ENCODE results near the gene PLXNA4. TPM values are rescaled to one million over a fixed set of nuclear protein-coding genes. Genes with fewer than 3 reads are reported as not detected.
A peak's percentile ranks its signal among the peaks of the same experiment; 100 is the strongest.

Gene PLXNA4
- total RNA-seq, 1 experiment from 2014 or later: 0.81 TPM

- no peak for DNase-seq (ENCODE audit: low spot score)
- POLR2A ChIA-PET: no interaction called here
- Mint-ChIP-seq H3K27ac (no peak overlapping the region), H3K4me3 (peak overlapping the region; percentile 75), H3K27me3 (ENCODE audit: low read depth) (peaks cover 67% of the 10 kb centered on the region), H3K9me3 (no peaks in the 10 kb centered on the region), H3K4me1 (peaks cover 35% of the 10 kb centered on the region), H3K36me3 (no peaks in the 10 kb centered on the region)
- CTCF ChIA-PET: interaction anchor here (0.6 to 2.3 kb wide), 19 partner anchors 8 to 889 kb away, joined by 3 to 18 read pairs (median 4); no protein-coding TSS in a partner anchor
- TF ChIP-seq SP1 (CRISPR knock-in tag; conservative IDR thresholded peaks at IDR 0.05) (no peak), FOXP4 (CRISPR knock-in tag; IDR thresholded peaks at IDR 0.05) (no peak), ZNF263 (CRISPR knock-in tag; IDR thresholded peaks at IDR 0.05; ENCODE audit: low read depth) (no peak), MXD4 (CRISPR knock-in tag; IDR thresholded peaks at IDR 0.05; ENCODE audit: borderline replicate concordance) (no peak), MYBL2 (CRISPR knock-in tag; IDR thresholded peaks at IDR 0.05) (no peak), PRRX2 (CRISPR knock-in tag; IDR thresholded peaks at IDR 0.05) (no peak), SMAD3 (CRISPR knock-in tag; IDR thresholded peaks at IDR 0.05; ENCODE audit: borderline replicate concordance) (no peak)
- no peak for ATAC-seq
Measured at GRCh38 chr7:132578050-132578370, 1.7 kb upstream of the PLXNA4 start.

DNA sequence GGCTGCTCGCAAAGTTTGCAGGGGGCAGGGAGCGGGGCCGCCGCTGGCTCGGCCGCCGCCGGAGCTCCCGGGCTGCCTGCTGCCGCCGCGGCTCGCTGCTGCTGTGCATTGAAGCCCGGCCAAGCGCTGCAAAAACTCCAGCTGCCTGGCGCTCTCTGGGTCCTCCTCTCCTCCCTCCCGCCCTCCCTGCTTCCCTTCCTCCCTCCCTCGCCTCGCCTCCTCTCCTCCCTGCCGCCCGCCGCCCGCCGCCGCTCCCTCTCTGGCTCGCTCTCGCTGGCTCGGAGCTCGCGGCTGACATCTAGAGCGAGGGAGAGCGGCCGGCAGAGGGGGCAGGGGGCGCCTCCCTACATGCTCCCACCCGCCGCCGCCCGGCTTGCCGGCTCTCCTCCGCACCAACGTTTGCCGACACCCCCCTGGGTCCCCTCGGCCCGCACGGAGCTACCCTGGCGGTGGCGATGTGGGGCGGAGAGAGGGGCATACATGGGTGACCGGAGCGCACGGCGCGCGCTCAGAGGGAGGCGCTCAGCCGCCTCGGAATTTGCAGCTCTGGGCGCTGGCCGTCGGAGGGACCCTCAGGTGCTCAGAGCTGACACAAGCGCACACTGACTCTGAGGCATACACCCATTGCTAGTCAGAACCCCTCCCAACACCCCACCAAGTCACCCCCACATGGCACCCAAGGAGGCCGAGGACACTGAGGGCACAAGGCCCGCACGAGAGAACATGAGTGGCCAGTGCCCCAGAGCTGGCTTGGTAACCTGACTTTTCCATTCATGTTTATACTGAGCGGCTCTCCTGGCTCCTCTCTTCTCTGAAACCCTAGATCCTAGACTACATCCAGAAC is 1.2 kb upstream of the PLXNA4 start:
- no peaks in the 10 kb centered on the region for H3K36me3 Mint-ChIP-seq
- peak overlapping the region; percentile 75 for H3K4me3 Mint-ChIP-seq
- no peak overlapping the region for H3K27ac Mint-ChIP-seq
- ATAC-seq: peak; percentile 56
- H3K4me1 Mint-ChIP-seq: peaks cover 41% of the 10 kb centered on the region
- peak; percentile 80 for DNase-seq (ENCODE audit: low spot score)
- no peaks in the 10 kb centered on the region for H3K9me3 Mint-ChIP-seq
- CTCF ChIA-PET: interaction anchor here (0.6 to 2.3 kb wide), 37 partner anchors 9 to 1357 kb away, joined by 3 to 18 read pairs (median 4); no protein-coding TSS in a partner anchor
- H3K27me3 Mint-ChIP-seq (ENCODE audit: low read depth): peaks cover 73% of the 10 kb centered on the region
- POLR2A ChIA-PET: no interaction called here
- TF ChIP-seq ZBTB21 (CRISPR knock-in tag; IDR thresholded peaks at IDR 0.05; ENCODE audit: borderline replicate concordance) (peak; percentile 33; the same call in 1 of the 2 replicates), ZNF423 (CRISPR knock-in tag; IDR thresholded peaks at IDR 0.05) (0 out of 2 replicates have a peak, but pooled peaks have one; percentile 44), EMX1 (CRISPR knock-in tag; IDR thresholded peaks at IDR 0.05) (no peak), HMGXB4 (CRISPR knock-in tag; IDR thresholded peaks at IDR 0.05) (peak; percentile 84), ZNF138 (CRISPR knock-in tag; conservative IDR thresholded peaks at IDR 0.05) (no peak), ETV6 (CRISPR knock-in tag; IDR thresholded peaks at IDR 0.05) (peak; percentile 32; the same call in 1 of the 2 replicates), ESRRA (CRISPR knock-in tag; IDR thresholded peaks at IDR 0.05; ENCODE audit: borderline replicate concordance) (no peak), ZNF121 (CRISPR knock-in tag; IDR thresholded peaks at IDR 0.05) (no peak), NFATC4 (CRISPR knock-in tag; IDR thresholded peaks at IDR 0.05) (no peak), CBFB (CRISPR knock-in tag; IDR thresholded peaks at IDR 0.05; ENCODE audit: low read depth) (no peak), FOXP4 (CRISPR knock-in tag; IDR thresholded peaks at IDR 0.05) (no peak), MAX (CRISPR knock-in tag; IDR thresholded peaks at IDR 0.05) (no peak), USF2 (CRISPR knock-in tag; IDR thresholded peaks at IDR 0.05) (no peak)
- TF ChIP-seq, protein P1, sequence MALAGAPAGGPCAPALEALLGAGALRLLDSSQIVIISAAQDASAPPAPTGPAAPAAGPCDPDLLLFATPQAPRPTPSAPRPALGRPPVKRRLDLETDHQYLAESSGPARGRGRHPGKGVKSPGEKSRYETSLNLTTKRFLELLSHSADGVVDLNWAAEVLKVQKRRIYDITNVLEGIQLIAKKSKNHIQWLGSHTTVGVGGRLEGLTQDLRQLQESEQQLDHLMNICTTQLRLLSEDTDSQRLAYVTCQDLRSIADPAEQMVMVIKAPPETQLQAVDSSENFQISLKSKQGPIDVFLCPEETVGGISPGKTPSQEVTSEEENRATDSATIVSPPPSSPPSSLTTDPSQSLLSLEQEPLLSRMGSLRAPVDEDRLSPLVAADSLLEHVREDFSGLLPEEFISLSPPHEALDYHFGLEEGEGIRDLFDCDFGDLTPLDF (CRISPR knock-in tag; IDR thresholded peaks at IDR 0.05): no peak
- TF ChIP-seq, protein P2, sequence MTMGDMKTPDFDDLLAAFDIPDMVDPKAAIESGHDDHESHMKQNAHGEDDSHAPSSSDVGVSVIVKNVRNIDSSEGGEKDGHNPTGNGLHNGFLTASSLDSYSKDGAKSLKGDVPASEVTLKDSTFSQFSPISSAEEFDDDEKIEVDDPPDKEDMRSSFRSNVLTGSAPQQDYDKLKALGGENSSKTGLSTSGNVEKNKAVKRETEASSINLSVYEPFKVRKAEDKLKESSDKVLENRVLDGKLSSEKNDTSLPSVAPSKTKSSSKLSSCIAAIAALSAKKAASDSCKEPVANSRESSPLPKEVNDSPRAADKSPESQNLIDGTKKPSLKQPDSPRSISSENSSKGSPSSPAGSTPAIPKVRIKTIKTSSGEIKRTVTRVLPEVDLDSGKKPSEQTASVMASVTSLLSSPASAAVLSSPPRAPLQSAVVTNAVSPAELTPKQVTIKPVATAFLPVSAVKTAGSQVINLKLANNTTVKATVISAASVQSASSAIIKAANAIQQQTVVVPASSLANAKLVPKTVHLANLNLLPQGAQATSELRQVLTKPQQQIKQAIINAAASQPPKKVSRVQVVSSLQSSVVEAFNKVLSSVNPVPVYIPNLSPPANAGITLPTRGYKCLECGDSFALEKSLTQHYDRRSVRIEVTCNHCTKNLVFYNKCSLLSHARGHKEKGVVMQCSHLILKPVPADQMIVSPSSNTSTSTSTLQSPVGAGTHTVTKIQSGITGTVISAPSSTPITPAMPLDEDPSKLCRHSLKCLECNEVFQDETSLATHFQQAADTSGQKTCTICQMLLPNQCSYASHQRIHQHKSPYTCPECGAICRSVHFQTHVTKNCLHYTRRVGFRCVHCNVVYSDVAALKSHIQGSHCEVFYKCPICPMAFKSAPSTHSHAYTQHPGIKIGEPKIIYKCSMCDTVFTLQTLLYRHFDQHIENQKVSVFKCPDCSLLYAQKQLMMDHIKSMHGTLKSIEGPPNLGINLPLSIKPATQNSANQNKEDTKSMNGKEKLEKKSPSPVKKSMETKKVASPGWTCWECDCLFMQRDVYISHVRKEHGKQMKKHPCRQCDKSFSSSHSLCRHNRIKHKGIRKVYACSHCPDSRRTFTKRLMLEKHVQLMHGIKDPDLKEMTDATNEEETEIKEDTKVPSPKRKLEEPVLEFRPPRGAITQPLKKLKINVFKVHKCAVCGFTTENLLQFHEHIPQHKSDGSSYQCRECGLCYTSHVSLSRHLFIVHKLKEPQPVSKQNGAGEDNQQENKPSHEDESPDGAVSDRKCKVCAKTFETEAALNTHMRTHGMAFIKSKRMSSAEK (CRISPR knock-in tag; IDR thresholded peaks at IDR 0.05; ENCODE audit: borderline replicate concordance): no peak

Data from WTC11 (cell line).